ENCODE results near the gene HTT. TPM values are rescaled to one million over a fixed set of nuclear protein-coding genes. Genes with fewer than 3 reads are reported as not detected.

HTT gene
- total and polyA plus RNA-seq, 4 donors = 8.6 to 39.8 (median 16.4) TPM

DNA sequence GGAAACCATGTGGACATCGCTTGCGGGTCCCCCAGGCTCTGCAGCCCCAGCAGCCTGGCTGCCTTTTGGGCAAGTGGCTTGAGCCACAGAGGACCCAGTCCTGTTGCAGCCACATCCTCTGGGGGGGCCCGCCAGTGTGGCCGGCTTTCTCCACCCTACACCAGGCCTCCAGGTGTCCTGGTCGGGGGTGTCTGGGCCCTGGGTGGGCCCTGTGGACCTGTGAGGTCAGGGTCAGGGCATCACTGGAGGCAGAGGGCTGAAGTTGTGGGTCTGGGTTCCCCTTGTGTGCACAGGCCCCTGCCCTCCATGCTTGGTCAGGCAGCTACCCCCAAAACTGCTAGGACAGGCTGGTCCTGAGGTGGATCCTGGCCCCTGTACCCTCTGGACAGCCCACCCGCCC is 171.2 kb downstream of the HTT start:
- Histone ChIP-seq H3K27ac (ENCODE audit: low read depth in 1 of 2, low read length in 2 of 2) (no peak overlapping the region), H3K36me3 (ENCODE audit: control insufficient read depth in 4 of 4, insufficient read depth in 3 of 4, low read depth in 1 of 4, low read length in 3 of 4) (peaks cover 5 to 23% (median 7%) of the 10 kb centered on the region in 4 donors)
- 93% methylated on average over 6 of the region's 6 CpGs for WGBS

DNA sequence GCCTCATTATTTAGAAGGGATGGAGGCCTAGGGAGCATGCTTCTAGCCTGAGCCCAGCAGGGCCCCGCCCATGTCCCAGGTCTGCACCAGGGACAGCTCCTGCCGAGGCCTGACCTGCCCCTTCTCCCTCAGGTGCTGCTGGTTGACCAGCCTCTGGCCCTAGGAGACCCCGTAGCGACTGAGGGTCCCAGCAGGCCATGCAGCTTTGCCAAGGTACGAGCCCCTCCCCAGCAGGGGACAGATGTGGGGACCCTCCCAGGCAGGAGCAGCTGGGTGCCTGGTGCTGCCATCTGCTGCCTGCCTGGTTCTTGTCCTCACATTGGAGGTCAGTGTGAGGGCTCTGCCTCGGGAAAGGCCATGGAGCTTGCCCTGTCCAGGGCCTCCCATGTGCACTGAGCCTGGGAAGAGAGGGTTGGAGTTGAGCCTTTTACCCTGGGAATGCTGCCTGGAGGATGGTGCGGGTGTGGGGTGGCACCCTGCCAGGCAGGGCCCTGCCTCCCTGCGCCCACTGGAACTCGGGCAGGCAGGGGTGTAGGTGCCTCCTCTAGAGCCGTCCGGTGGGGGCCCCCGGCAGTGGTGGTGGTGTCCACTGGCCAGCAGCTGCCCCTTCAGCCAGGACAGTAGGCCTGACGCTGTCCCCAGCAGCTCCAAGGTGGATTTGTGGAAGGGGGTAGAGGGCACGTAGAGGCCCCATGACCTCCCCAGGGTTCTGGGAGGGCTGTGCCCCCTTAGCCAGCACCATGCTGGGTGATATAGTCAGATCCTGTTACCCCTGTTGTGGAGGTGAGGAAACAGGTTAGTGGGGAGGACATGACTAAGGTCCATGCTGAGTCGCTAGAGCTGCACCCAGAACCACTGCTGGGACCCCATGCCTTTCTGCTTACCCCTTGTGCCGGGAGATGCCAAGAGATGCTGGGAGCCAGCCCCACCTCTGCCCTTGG is 172.2 kb downstream of the HTT start:
- H3K9me3 ChIP-seq (ENCODE audit: control insufficient read depth in 4 of 4, low read length in 3 of 4) = no peaks in the 10 kb centered on the region
- WGBS = 82% methylated on average over 16 of the region's 16 CpGs
- peaks cover 0 to 12% (median 1%) of the 10 kb centered on the region in 4 donors for H3K36me3 ChIP-seq (ENCODE audit: control insufficient read depth in 4 of 4, insufficient read depth in 3 of 4, low read depth in 1 of 4, low read length in 3 of 4)
- H3K9ac ChIP-seq (ENCODE audit: low read depth in 1 of 2, low read length in 2 of 2) = no peak overlapping the region
- no peak overlapping the region for H3K27ac ChIP-seq (ENCODE audit: low read depth in 1 of 2, low read length in 2 of 2)
- no peaks in the 10 kb centered on the region for H3K4me1 ChIP-seq (ENCODE audit: control insufficient read depth in 4 of 4, insufficient read depth in 4 of 4, low read length in 3 of 4)
- H3K27me3 ChIP-seq (ENCODE audit: control insufficient read depth in 4 of 4, insufficient read depth in 4 of 4, low read length in 3 of 4) = no peaks in the 10 kb centered on the region
- TF ChIP-seq, protein P1, sequence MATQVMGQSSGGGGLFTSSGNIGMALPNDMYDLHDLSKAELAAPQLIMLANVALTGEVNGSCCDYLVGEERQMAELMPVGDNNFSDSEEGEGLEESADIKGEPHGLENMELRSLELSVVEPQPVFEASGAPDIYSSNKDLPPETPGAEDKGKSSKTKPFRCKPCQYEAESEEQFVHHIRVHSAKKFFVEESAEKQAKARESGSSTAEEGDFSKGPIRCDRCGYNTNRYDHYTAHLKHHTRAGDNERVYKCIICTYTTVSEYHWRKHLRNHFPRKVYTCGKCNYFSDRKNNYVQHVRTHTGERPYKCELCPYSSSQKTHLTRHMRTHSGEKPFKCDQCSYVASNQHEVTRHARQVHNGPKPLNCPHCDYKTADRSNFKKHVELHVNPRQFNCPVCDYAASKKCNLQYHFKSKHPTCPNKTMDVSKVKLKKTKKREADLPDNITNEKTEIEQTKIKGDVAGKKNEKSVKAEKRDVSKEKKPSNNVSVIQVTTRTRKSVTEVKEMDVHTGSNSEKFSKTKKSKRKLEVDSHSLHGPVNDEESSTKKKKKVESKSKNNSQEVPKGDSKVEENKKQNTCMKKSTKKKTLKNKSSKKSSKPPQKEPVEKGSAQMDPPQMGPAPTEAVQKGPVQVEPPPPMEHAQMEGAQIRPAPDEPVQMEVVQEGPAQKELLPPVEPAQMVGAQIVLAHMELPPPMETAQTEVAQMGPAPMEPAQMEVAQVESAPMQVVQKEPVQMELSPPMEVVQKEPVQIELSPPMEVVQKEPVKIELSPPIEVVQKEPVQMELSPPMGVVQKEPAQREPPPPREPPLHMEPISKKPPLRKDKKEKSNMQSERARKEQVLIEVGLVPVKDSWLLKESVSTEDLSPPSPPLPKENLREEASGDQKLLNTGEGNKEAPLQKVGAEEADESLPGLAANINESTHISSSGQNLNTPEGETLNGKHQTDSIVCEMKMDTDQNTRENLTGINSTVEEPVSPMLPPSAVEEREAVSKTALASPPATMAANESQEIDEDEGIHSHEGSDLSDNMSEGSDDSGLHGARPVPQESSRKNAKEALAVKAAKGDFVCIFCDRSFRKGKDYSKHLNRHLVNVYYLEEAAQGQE (IDR thresholded peaks at IDR 0.05) = no peak
- TF ChIP-seq RXRA (IDR thresholded peaks at IDR 0.05) = peak in 1 of 2 donors; percentile 17
- no peak overlapping the region for H3K4me3 ChIP-seq (ENCODE audit: low read depth in 1 of 3, low read length in 3 of 3)
- no peak for DNase-seq (ENCODE audit: low spot score)

More for the DNA sequence above, 171.2 kb downstream of the HTT start:
- no peaks in the 10 kb centered on the region for H3K27me3 ChIP-seq (ENCODE audit: control insufficient read depth in 4 of 4, insufficient read depth in 4 of 4, low read length in 3 of 4)
- no peak overlapping the region for H3K9ac ChIP-seq (ENCODE audit: low read depth in 1 of 2, low read length in 2 of 2)
- H3K4me3 ChIP-seq (ENCODE audit: low read depth in 1 of 3, low read length in 3 of 3) = no peak overlapping the region
- DNase-seq (ENCODE audit: low spot score) = no peak
- no peak for TF ChIP-seq SP1 (IDR thresholded peaks at IDR 0.05)
- TF ChIP-seq RAD21 (IDR thresholded peaks at IDR 0.05) = no peak
- TF ChIP-seq, protein P2, sequence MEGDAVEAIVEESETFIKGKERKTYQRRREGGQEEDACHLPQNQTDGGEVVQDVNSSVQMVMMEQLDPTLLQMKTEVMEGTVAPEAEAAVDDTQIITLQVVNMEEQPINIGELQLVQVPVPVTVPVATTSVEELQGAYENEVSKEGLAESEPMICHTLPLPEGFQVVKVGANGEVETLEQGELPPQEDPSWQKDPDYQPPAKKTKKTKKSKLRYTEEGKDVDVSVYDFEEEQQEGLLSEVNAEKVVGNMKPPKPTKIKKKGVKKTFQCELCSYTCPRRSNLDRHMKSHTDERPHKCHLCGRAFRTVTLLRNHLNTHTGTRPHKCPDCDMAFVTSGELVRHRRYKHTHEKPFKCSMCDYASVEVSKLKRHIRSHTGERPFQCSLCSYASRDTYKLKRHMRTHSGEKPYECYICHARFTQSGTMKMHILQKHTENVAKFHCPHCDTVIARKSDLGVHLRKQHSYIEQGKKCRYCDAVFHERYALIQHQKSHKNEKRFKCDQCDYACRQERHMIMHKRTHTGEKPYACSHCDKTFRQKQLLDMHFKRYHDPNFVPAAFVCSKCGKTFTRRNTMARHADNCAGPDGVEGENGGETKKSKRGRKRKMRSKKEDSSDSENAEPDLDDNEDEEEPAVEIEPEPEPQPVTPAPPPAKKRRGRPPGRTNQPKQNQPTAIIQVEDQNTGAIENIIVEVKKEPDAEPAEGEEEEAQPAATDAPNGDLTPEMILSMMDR (IDR thresholded peaks at IDR 0.05; ENCODE audit: low read depth, low read length, missing input control) = no peak
- TF ChIP-seq TAF1 (conservative IDR thresholded peaks at IDR 0.05) = no peak
- no peak for TF ChIP-seq EGR1 (IDR thresholded peaks at IDR 0.05; ENCODE audit: low read depth in 2 of 2)
- TF ChIP-seq, protein P1 (IDR thresholded peaks at IDR 0.05) = no peak
- TF ChIP-seq, protein P3, sequence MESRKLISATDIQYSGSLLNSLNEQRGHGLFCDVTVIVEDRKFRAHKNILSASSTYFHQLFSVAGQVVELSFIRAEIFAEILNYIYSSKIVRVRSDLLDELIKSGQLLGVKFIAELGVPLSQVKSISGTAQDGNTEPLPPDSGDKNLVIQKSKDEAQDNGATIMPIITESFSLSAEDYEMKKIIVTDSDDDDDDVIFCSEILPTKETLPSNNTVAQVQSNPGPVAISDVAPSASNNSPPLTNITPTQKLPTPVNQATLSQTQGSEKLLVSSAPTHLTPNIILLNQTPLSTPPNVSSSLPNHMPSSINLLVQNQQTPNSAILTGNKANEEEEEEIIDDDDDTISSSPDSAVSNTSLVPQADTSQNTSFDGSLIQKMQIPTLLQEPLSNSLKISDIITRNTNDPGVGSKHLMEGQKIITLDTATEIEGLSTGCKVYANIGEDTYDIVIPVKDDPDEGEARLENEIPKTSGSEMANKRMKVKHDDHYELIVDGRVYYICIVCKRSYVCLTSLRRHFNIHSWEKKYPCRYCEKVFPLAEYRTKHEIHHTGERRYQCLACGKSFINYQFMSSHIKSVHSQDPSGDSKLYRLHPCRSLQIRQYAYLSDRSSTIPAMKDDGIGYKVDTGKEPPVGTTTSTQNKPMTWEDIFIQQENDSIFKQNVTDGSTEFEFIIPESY (IDR thresholded peaks at IDR 0.05) = no peak
- TF ChIP-seq FOXA2 (IDR thresholded peaks at IDR 0.05) = no peak
- TF ChIP-seq, protein P4, sequence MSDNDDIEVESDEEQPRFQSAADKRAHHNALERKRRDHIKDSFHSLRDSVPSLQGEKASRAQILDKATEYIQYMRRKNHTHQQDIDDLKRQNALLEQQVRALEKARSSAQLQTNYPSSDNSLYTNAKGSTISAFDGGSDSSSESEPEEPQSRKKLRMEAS (IDR thresholded peaks at IDR 0.05) = no peak
- no peak for TF ChIP-seq JUND (IDR thresholded peaks at IDR 0.05)
- TF ChIP-seq FOXA1 (IDR thresholded peaks at IDR 0.05) = no peak
- no peaks in the 10 kb centered on the region for H3K4me1 ChIP-seq (ENCODE audit: control insufficient read depth in 4 of 4, insufficient read depth in 4 of 4, low read length in 3 of 4)
- H3K9me3 ChIP-seq (ENCODE audit: control insufficient read depth in 4 of 4, low read length in 3 of 4) = no peaks in the 10 kb centered on the region
